GM19467 (cell line): ENCODE results near the gene HPS1.

Source experiments
- ATAC-seq: cut with Tn5 transposase; IDR thresholded peaks from one replicate; pipeline ENCODE4 v1.9.1; 2021; ENCODE audit warnings: mild to moderate bottlenecking, moderate library complexity; ENCODE audit not compliant: unreplicated experiment

The HPS1 gene

DNA sequence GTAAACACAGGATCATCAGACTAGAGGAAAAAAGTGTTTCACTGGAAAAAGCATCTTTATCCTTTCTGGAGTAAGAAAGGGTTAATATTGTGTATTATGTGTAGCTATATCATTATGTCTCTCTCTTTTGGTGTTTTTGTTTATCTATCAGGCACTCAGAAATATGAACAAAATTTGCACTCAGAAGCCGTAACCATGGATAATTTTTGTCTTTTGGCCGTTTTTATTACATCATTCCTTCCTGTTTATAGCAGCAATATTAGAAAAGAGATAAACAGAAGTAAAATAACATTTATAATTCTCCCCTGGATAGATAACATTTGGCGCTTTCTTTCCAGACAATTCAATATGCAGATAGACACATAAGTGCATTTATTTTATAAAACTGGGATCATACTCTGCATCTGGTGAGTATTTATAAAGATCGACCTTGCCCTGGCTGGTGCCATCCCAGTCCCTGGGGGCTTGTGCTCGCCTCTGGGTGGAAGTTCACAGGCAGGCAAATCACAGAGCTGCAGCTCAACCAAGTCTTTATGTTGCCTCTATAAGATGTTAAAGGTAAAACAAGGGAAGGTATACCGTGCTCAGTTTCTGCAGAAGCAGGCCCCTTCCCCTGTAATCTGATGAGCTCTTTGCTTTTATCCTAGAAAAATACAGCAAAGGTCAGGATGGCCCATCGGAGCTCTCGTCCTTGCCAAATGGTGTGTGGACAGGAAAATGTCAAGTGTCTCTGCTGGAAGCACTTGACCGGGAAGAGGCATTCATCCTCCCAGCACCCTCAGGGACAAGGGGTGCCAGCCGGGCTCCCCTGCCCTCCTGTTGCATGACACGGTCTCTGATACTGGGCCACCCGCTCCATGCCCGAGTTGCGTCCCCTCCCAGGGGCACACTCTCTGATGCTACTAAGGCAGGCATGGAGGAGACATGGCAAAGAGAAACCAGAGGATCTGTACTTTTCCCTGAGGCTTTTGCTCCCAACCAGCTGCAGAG is 75.6 kb downstream of the HPS1 start:
- no peak for ATAC-seq

- no peak for ATAC-seq
Observed at GRCh38 chr10:98369801-98370200, 76.9 kb downstream of the HPS1 start.

DNA sequence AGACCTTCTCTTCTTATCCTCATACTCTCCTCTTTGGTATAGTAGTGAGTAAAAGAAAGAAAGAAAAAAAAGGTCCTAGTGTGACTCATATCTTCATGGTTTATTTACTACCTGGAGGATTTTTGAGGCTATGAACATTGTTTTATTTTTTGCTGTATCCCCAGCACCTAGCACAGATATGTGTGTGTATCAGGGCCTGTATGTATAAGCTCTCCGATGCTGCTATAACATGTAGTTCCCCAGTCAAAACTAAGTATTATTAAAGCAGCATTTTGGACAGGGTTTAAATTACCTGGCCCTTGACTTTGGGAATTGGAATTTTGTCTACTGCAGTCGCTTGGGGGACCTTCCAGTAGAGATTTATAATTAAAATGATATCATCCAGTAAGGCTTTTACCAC is 78.1 kb downstream of the HPS1 start:
- ATAC-seq = no peak

- no peak for ATAC-seq
Observed at GRCh38 chr10:98367604-98368451, 78.9 kb downstream of the HPS1 start.
